ENCODE data around the gene VASH1. TPM values are rescaled to one million over a fixed set of nuclear protein-coding genes. Genes with fewer than 3 reads are reported as not detected.

Gene VASH1
- total RNA-seq, 1 experiment from 2014 or later = 1.8 TPM

- DNase-seq (ENCODE audit: low read depth) = peak; percentile 59
These were observed 68.6 kb downstream of the VASH1 start for GRCh38 chr14:76829650-76830421.

- no peak for DNase-seq (ENCODE audit: low read depth)
These were observed 69.3 kb downstream of the VASH1 start for GRCh38 chr14:76830556-76830955.

GRCh38 chr14:76832503-76832988 lies 71.3 kb downstream of the VASH1 start:
- DNase-seq (ENCODE audit: low read depth) = peak; percentile 70

Other genes starting within 250 kb of the VASH1 start
- gene ANGEL1, start 51.4 kb downstream of the VASH1 start, total RNA-seq (2014; rRNA removed) = 9.5 and 10.7 TPM in 2 replicates
- not detected in 2 replicates for gene LRRC74A, start 64.9 kb downstream of the VASH1 start, total RNA-seq (2014; rRNA removed)